GM19324 (cell line): ENCODE results near the gene TNRC6C.
"Not testable (repeated sequence)": the region's sequence is repeated elsewhere in the genome, so short reads cannot be mapped to it uniquely, and the experiment has no call there.

Experiments
- ATAC-seq: cut with Tn5 transposase; IDR thresholded peaks from one replicate; pipeline ENCODE4 v1.9.1; 2021; ENCODE audit warnings: mild to moderate bottlenecking, moderate library complexity; ENCODE audit not compliant: unreplicated experiment, low FRiP score

The TNRC6C gene

GRCh38 chr17:78041386-78042179, 83.1 kb downstream of the TNRC6C start:
- ATAC-seq, result no peak

GRCh38 chr17:78042542-78042941, 84.0 kb downstream of the TNRC6C start:
- ATAC-seq, result no peak

- no peak for ATAC-seq
Observed at GRCh38 chr17:78043031-78043430, 84.5 kb downstream of the TNRC6C start.

- no peak for ATAC-seq
Observed at GRCh38 chr17:78044280-78044835, 85.9 kb downstream of the TNRC6C start.

GRCh38 chr17:78045316-78045715, 86.8 kb downstream of the TNRC6C start:
- ATAC-seq, result no peak

- ATAC-seq, result no peak
Observed at GRCh38 chr17:78046923-78047322, 88.4 kb downstream of the TNRC6C start.

- ATAC-seq, result no peak
Observed at GRCh38 chr17:78048346-78049292, 90.1 kb downstream of the TNRC6C start.

- ATAC-seq, result no peak
Observed at GRCh38 chr17:78049609-78050008, 91.1 kb downstream of the TNRC6C start.

- ATAC-seq, result no peak
Observed at GRCh38 chr17:78051186-78051972, 92.9 kb downstream of the TNRC6C start.

GRCh38 chr17:78053777-78054468, 95.4 kb downstream of the TNRC6C start:
- ATAC-seq, result no peak

- no peak for ATAC-seq
Observed at GRCh38 chr17:78057113-78057740, 98.7 kb downstream of the TNRC6C start.

- ATAC-seq, result no peak
Observed at GRCh38 chr17:78058001-78058400, 99.5 kb downstream of the TNRC6C start.

GRCh38 chr17:78058581-78058980, 100.1 kb downstream of the TNRC6C start:
- no peak for ATAC-seq

- no peak for ATAC-seq
Observed at GRCh38 chr17:78062596-78062995, 104.1 kb downstream of the TNRC6C start.

- ATAC-seq, result no peak
Observed at GRCh38 chr17:78063489-78063888, 105.0 kb downstream of the TNRC6C start.

- no peak for ATAC-seq
Observed at GRCh38 chr17:78064708-78065107, 106.2 kb downstream of the TNRC6C start.

GRCh38 chr17:78066976-78067375, 108.5 kb downstream of the TNRC6C start:
- not testable (repeated sequence) for ATAC-seq

- ATAC-seq, result no peak
Observed at GRCh38 chr17:78069695-78070094, 111.2 kb downstream of the TNRC6C start.

GRCh38 chr17:78072961-78073360, 114.5 kb downstream of the TNRC6C start:
- ATAC-seq, result no peak
